Left forelimb (tissue), 1 donor: ENCODE data around the gene RNF11.
A peak's percentile ranks its signal among the peaks of the same experiment; 100 is the strongest.

Experiments used
- DNase-seq: peaks from one replicate; pipeline ENCODE4 v3.0.0-alpha.2; 2018; ENCODE audit warnings: low spot score

RNF11 gene

DNA sequence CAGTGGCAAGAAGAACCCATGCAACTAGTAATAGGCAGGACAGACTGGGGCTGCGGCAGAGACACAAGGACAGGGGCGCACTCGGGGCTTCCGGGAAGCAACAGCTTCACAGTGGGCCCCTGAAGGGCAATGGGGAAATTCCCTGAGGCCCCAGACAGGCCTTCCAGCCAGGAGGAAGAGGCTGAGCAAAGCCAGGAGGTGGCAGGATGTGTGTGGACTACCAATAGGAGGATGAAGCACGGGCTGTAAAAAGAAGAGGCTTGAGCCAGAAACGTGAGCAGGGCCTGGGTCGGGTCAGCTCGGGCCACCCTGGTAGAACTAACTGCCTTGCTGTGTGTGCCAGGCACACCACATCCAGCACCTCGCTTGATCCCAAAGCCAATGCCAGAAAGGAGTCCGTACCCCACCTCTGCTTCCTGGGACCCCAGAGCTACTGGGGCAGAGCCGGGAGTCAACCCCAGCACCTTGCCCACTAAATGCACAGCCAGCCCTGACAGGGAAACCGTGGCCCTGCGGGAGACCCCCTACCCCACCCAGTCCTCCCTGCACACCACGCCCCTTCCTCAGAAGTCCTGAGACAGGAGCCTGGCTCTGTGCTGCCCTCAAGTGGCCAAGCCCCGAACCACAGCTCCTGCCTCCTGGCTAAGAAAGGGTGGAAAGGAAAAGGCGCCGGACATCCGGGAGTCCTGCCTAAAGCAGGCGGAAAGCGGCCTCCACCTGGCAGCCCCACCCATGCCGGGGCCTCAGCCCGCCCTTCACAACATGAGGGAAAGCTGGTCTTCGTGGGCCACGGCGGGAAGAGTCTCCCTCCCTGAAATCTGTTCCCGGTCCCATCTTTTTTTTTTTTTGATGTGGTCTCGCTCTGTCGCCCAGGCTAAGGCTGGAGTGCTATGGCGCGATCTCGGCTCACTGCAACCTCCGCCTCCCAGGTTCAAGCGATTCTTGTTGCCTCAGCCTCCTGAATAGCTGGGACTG is 60.6 kb downstream of the RNF11 start:
- peak; percentile 89 for DNase-seq

GRCh38 chr1:51297401-51298321 is 61.6 kb downstream of the RNF11 start:
- no peak for DNase-seq

- no peak for DNase-seq
Measured at GRCh38 chr1:51298322-51298705, 62.2 kb downstream of the RNF11 start.

DNA sequence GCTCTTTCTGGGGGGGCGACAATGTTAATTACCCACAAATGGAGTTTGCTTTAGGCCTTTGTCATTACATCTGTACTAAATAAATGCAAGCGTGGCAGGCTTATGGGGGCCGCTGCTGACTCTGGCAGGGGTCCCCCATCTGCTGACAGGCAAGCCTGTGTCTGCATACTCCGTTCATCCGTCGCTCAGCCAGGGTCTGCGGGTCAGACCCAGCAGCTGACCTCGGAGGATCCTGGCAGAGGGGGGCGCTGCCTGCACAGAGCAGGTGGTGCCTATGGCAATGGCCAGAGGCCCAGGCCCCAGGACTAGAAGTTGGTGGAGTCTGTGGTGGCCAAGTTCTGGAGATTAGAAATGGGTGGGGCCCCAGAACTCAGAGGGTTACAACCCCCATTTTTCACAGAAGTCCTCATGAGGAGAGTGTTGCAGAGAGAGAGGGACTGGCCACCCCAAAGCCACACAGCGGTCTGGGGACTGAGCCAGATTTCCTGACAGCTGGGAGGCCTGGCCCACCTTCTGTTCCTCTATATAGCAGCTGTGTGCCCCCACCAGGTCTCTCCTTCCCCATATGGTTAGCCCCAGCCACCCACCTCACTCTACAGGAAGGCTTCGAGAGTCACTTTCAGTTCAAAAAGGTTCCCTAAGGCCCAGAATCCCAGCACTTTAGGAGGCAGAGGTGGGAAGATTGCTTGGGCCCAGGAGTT is 63.3 kb downstream of the RNF11 start:
- DNase-seq, result no peak

GRCh38 chr1:51299981-51300670 is 64.1 kb downstream of the RNF11 start:
- no peak for DNase-seq

- DNase-seq, result no peak
Measured at GRCh38 chr1:51301152-51301843, 65.2 kb downstream of the RNF11 start.

GRCh38 chr1:51301844-51302162 is 65.7 kb downstream of the RNF11 start:
- no peak for DNase-seq

DNA sequence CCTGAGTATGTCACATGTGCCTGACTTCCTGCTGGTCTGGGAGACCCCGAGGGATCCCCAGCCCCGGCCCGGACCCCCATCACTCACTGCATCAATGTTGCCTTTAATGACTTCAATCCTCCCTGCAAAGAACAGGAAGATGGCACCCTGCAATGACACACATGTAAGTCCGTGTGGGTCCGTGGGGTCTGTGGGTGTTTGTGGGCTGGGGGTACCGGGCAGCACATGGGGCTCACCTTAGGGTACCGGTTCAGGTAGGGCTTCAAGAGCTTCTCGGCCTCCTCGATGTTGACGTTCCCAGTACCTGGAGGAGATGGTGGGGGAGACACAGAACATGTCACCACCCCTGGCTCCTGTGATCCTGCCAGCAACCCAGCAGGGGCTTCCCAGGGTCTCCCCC is 66.2 kb downstream of the RNF11 start:
- no peak for DNase-seq

DNA sequence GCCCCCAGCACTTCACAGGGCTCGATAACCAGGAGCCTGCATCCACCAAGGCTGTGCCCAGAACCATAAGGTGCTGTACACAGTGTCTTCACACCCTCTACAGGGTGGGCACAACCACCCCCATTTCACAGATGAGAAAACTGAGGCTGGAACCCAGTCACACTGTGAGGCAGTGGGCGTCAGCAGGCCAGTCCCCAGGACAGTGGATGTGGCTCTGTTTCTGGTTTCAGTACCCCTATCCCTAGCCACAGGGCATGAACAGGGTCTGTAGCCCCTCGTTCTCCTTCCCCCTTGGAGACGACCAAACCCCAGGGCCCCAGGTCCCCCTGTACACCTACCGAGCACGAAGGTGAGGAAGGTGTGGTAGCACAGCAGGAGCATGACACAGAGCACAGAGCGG is 66.7 kb downstream of the RNF11 start:
- DNase-seq, result no peak

DNA sequence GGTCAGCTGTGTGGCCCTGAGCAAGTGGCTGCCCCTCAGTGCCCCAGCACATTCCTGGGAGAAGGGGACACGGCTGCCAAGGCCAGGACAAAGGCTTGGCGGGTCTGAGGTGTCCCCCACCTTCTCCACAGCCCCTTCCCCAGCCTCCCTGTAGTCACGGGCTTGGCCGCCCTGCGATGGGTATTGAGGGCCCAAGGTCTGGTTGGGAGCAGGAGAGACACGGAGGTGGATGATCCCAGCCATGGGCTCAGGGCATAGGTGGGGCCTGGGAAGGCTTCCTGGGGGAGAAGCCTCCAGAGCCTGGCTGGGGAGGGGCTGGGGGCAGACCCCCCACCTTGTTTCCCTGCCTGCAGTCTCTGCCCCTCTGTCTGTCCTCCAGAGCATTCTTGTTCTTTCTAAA is 67.2 kb downstream of the RNF11 start:
- no peak for DNase-seq

DNA sequence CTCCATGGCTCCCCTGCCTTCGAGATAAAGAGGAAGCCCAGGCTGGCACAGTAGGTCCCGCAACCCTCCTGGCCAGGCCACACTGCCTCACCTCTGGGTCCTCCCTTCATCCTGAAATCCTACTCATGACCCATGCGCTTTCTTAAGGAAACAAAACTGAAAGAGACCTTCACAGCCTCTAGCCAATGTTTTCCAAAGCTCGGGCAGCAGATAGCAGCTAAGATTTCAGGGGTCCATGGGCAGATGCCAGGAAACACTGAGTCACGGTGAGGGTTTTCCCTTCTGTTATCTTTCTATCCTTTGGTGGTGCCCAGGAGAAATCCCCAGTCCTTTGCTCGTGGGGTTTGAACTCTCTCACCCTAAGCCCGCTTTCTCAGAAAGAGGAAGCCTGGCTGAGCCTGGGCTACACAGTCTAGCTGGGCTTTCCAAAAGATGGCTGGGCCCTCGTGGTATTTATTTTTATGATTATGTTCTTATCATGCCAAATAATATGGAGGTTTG is 67.7 kb downstream of the RNF11 start:
- DNase-seq, result no peak

GRCh38 chr1:51304360-51304759 is 68.3 kb downstream of the RNF11 start:
- DNase-seq, result no peak

- DNase-seq, result no peak
Measured at GRCh38 chr1:51305371-51305823, 69.3 kb downstream of the RNF11 start.

DNA sequence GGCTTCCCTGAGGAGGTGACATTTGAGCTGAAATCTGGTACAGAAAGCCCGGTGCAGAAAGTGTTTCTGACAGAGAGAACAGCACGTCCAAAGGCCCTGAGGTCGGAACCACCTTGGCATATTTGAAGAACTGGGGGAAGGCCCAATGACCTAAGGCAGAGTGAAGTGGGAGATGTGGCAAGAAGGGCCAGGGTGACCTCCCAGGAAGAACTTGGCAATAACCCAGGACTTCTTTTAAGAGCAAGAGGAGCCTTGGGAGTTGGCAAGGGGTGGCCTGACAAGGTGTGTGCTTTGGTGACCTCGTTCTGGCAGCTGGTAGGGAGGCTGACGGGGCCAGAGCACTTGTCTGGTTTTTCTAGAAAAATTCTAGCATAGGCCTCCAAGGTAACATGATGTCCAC is 70.9 kb downstream of the RNF11 start:
- no peak for DNase-seq

DNA sequence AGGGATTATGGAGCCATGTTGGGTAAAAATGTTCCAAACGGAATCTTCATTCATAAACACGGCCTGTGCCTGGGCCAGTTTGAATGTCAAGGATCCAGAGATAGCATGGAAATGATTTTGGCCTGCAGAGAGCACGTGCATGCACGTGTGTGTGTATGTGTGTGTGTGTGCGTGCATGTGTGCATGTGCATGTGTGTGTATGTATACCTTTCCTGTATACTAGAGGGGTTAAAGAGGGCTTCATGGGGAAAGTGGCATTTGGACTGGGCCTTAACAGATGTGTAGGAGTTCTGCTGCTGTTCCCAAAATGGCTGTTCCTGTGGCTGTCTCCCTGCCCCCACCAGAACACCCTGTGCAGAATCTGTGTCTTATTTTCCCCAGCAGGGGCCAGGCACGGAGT is 72.6 kb downstream of the RNF11 start:
- no peak for DNase-seq

DNA sequence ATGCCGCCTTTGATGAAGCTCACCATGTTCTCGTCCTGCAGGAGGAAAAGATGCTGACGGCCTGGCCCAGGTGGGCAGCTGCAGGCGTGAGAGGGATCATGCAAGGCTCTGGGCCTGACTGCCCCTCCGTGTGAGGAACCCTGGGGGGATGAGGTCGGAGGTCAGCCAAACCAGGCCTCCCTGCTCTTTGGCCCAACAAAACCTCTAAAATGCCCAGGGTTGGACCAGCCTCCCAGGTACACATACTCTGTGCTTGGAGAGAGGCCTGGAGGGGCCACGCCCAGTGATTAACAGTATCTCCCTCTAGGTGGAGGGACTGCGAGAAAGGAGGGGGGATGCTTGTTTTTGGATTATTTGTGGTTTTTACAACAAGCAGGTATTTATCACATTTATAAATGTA is 73.2 kb downstream of the RNF11 start:
- DNase-seq, result no peak

DNA sequence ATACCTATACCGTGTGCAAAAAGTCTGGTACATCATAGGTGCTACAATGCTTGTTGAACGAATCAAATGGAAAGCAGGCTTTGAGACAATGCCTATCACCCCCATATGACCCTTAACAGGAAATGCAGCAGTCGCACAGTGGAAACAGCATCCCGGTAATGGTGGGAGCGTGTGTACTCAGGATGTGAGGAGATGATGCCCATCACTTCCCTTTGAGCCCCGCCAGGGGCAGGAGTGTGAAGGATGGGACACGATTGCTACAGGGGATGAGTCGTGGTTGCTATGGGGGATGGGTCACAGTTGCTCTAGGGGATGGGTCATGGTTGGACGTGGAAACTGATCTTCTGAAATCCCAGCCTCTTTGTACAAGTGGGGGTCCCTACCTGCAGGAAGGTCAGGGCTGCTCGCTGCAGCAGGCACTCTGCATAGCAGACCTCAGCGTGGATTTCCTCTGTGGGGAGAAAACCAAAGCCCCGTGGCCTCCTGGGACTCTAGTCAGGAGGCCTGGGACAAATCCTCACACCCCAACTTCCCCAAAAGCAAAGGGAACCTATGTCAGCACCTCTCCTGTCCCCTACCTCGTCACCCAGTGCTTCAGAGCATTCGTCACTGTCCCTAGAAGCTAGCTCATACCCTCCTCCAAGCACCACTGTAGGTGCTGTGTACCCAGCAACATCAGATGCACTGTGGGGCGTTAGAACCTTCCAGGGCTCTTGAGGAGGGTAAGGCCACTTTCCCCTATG is 75.0 kb downstream of the RNF11 start:
- DNase-seq, result no peak

- no peak for DNase-seq
Measured at GRCh38 chr1:51311826-51312225, 75.8 kb downstream of the RNF11 start.

DNA sequence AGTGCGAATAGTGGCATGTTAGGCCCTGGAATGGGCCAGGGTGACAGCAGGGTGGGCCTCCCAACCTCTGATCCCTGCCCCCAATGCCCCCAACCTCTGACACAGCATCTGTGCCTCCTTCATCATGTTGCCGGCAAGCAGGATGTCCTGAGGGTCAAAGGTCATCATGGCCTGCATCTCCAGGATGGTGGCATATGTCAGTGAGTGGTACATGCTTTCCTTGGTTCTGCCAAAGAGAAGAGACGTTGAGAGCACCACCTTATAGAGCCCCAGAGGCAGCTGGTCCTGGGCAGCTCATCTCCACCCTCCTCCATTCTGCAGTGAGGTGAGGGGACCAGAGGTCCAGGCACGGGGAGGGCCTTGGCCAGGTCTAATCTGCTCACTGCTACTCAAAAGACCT is 76.6 kb downstream of the RNF11 start:
- DNase-seq, result no peak

GRCh38 chr1:51313268-51313852 is 77.3 kb downstream of the RNF11 start:
- DNase-seq, result no peak
